K562 (cell line): ENCODE measurements around the gene ZNF296. TPM values are rescaled to one million over a fixed set of nuclear protein-coding genes. Genes with fewer than 3 reads are reported as not detected.

ENCODE experiments used
- ATAC-seq: fragments of 200-7000 bp; cut with Tn5 transposase; 3 replicates; pipeline ENCODE4 v1.9.1; 2020; ENCODE audit warnings: moderate library complexity
- BruUV-seq: library from RNA; stranded (reverse); fragments of 400-500 nt; replicated peaks from 2 replicates; lab custom pipeline; 2021; lab: Mats Ljungman, UMichigan
- CTCF ChIA-PET: fragments of 300-600 bp; formaldehyde crosslinking; extraction: SDS; loops from one replicate; lab custom pipeline; 2021; ENCODE audit warnings: low intra/inter-chr PET ratio; lab: Yijun Ruan, JAX
- POLR2A ChIA-PET: fragments of 300-600, 350-650 bp; sonication (Branson Sonifier 250); formaldehyde crosslinking; extraction: SDS; loops from one replicate; lab custom pipeline; 2021; ENCODE audit warnings: antibody characterized with exemption, inconsistent platforms; lab: Yijun Ruan, JAX
- DNase-seq, 4 experiments: peaks; one replicate each; pipeline versions ENCODE4 v3.0.0 to v3.0.0-alpha.2; 2011 to 2018; ENCODE audit warnings: low spot score in 3 of 4, mixed read lengths in 3 of 4; ENCODE audit errors: extremely low read depth in 1 of 4
- FAIRE-seq: peaks from 2 replicates; lab custom pipeline; 2011; peaks lifted over from hg19 to GRCh38; lab: Jason Lieb, UNC
- H2AFZ ChIP-seq: 2 replicates; pipeline ENCODE4 v1.6.0; 2011; ENCODE audit warnings: low read depth, low read length, control low read depth, inconsistent platforms
- H3K27ac ChIP-seq: fragments of 200-600 bp; 3 replicates; pipeline ENCODE4 v1.8.0; 2011; ENCODE audit warnings: low read depth, mild to moderate bottlenecking, control low read depth, inconsistent platforms, low read length, moderate library complexity, mixed read lengths; ENCODE audit errors: extremely low read depth
- H3K27me3 ChIP-seq, 2 experiments: fragments of 300-600 bp in 1 of 2; 2 replicates in 1 of 2; 3 replicates in 1 of 2; pipeline versions ENCODE4 v1.6.0 to v1.8.0; 2011; ENCODE audit warnings: inconsistent platforms in 2 of 2, low read length in 2 of 2, mild to moderate bottlenecking in 1 of 2, mixed read lengths in 1 of 2, moderate library complexity in 1 of 2; ENCODE audit not compliant: control insufficient read depth in 2 of 2, insufficient read depth in 2 of 2
- H3K36me3 ChIP-seq: fragments of 300-600 bp; 3 replicates; pipeline ENCODE4 v1.8.0; 2011; ENCODE audit warnings: mild to moderate bottlenecking, low read length, inconsistent platforms; ENCODE audit not compliant: control insufficient read depth, insufficient read depth
- H3K4me1 ChIP-seq, 2 experiments: fragments of 200-600 bp in 1 of 2; replicated peaks in 1 of 2; 2 replicates in 1 of 2; 3 replicates in 1 of 2; pipeline versions ENCODE4 v1.5.1 to v1.8.0; 2011; ENCODE audit warnings: inconsistent platforms in 2 of 2, low read length in 2 of 2, mild to moderate bottlenecking in 1 of 2, mixed read lengths in 1 of 2, moderate library complexity in 1 of 2; ENCODE audit not compliant: control insufficient read depth in 2 of 2, insufficient read depth in 2 of 2
- H3K4me2 ChIP-seq: 2 replicates; pipeline ENCODE4 v1.6.1; 2011; ENCODE audit warnings: low read length, control low read depth, inconsistent platforms, mixed read lengths; ENCODE audit not compliant: insufficient read depth
- H3K4me3 ChIP-seq: fragments of 200-600 bp; sonication (generic), shearing (Covaris generic); 2 replicates; pipeline ENCODE4 v1.5.1; 2016; ENCODE audit warnings: control low read depth, inconsistent platforms
- H3K79me2 ChIP-seq: fragments of 200-600 bp; 3 replicates; pipeline ENCODE4 v1.8.0; 2011; ENCODE audit warnings: low read length, inconsistent platforms; ENCODE audit not compliant: control insufficient read depth, insufficient read depth
- H3K9ac ChIP-seq, 2 experiments: 2 replicates each; pipeline versions ENCODE4 v1.6.0 to v1.6.1; 2011; ENCODE audit warnings: low read depth in 2 of 2, low read length in 2 of 2, control low read depth in 1 of 2, inconsistent platforms in 1 of 2, mild to moderate bottlenecking in 1 of 2, mixed read lengths in 1 of 2; ENCODE audit not compliant: insufficient read depth in 1 of 2
- H3K9me1 ChIP-seq: one replicate; pipeline ENCODE4 v1.6.0; 2011; ENCODE audit warnings: inconsistent platforms, mild to moderate bottlenecking, low read length, moderate library complexity; ENCODE audit not compliant: control insufficient read depth, insufficient read depth
- H3K9me3 ChIP-seq: replicated peaks from 2 replicates; pipeline ENCODE4 v1.5.1; 2011; ENCODE audit warnings: low read depth, low read length, inconsistent platforms; ENCODE audit not compliant: control insufficient read depth, insufficient read depth
- H4K20me1 ChIP-seq: replicated peaks from 2 replicates; pipeline ENCODE4 v1.6.1; 2011; ENCODE audit warnings: low read length, inconsistent platforms, mixed read lengths; ENCODE audit not compliant: control insufficient read depth, insufficient read depth
- CBX1 ChIP-seq: sonication (generic); IDR thresholded peaks from 2 replicates; pipeline ENCODE4 v1.6.1; 2016; ENCODE audit warnings: antibody characterized with exemption, low read depth, mild to moderate bottlenecking
- EGR1 ChIP-seq: fragments of 450-650 bp; conservative IDR thresholded peaks from 2 replicates; pipeline ENCODE4 v1.6.1; 2017; ENCODE audit warnings: mild to moderate bottlenecking
- HDAC2 ChIP-seq: fragments of 450-650 bp; IDR thresholded peaks from 2 replicates; pipeline ENCODE4 v1.6.1; 2016; ENCODE audit warnings: mild to moderate bottlenecking
- HLTF ChIP-seq: fragments of 450-650 bp; IDR thresholded peaks from 2 replicates; pipeline ENCODE4 v1.6.1; 2016
- PTBP1 ChIP-seq: fragments of 200-400 bp; formaldehyde crosslinking; IDR thresholded peaks from 2 replicates; pipeline ENCODE4 v1.6.1; 2017; ENCODE audit warnings: low read depth, low read length
- RAD51 ChIP-seq: fragments of 450-650 bp; IDR thresholded peaks from 2 replicates; pipeline ENCODE4 v1.7.1; 2016; ENCODE audit warnings: low read depth, mild to moderate bottlenecking, borderline replicate concordance
- RCOR1 ChIP-seq, 2 experiments: IDR thresholded peaks; 2 replicates each; pipeline ENCODE4 v1.6.1; 2012; ENCODE audit warnings: low read depth in 2 of 2, low read length in 2 of 2, borderline replicate concordance in 1 of 2, improper control_type of control experiment in 1 of 2
- SMARCA5 ChIP-seq: fragments of 450-650 bp; IDR thresholded peaks from 2 replicates; pipeline ENCODE4 v1.6.1; 2016
- TFE3 ChIP-seq: fragments of 450-650 bp; formaldehyde crosslinking; IDR thresholded peaks from 2 replicates; pipeline ENCODE4 v1.4.0; 2020; ENCODE audit warnings: mild to moderate bottlenecking, mixed read lengths
- XRCC5 ChIP-seq: fragments of 200-400 bp; formaldehyde crosslinking; IDR thresholded peaks from 2 replicates; pipeline ENCODE4 v1.6.1; 2017; ENCODE audit warnings: low read depth, mild to moderate bottlenecking, low read length
- ZBTB33 ChIP-seq: sonication (generic); formaldehyde crosslinking; IDR thresholded peaks from 2 replicates; pipeline ENCODE4 v1.8.1; 2023; ENCODE audit warnings: mild to moderate bottlenecking, missing genetic modification reagents
- ZFX ChIP-seq: sonication (generic); formaldehyde crosslinking; IDR thresholded peaks from 2 replicates; pipeline ENCODE4 v1.8.0; 2022; ENCODE audit warnings: mild to moderate bottlenecking, missing genetic modification reagents, moderate library complexity
- WGBS: fragments of 100-300 bp; shearing (Covaris generic); methylation state at CpG from one replicate; pipeline ENCODE4 v1.1.6; 2016; ENCODE audit warnings: low coverage, mixed read lengths; ENCODE audit not compliant: insufficient coverage; ENCODE audit errors: missing lambda C conversion rate; 5-methylcytosine and 5-hydroxymethylcytosine counted together
- in situ Hi-C: fragments of 300-500 bp; cut with MboI; formaldehyde crosslinking; loops from 4 replicates; pipeline ENCODE4 v1.15.0; 2018; ENCODE audit warnings: inconsistent platforms, mixed read lengths
- intact Hi-C: fragments of 100-400 bp; cut with micrococcal nuclease; formaldehyde crosslinking; loops from 2 replicates; pipeline ENCODE4 v1.14.2; 2022
- polyA plus RNA-seq, 8 experiments: library from polyadenylated mRNA; depleted of rRNA in 4 of 8; stranded (reverse) in 5 of 8; unstranded in 3 of 8; fragments of >200 nt; fragmentation: Nextera tagmentation in 2 of 8; fragmentation: Illumina TruSeq in 1 of 8; extraction: Ambion mirVana in 2 of 8; extraction: Trizol in 1 of 8; gene quantifications; 2 replicates each; pipeline versions ENCODE4 v1.2.1 to v1.2.3, GENCODE V29; 2011 to 2014; ENCODE audit warnings: inconsistent platforms in 1 of 8, missing spikeins in 1 of 8
- total RNA-seq, 7 experiments: library from RNA; depleted of rRNA in 6 of 7; stranded (reverse); fragments of >200 nt in 6 of 7; fragmentation: Illumina TruSeq in 2 of 7; extraction: Trizol in 2 of 7; gene quantifications; 2 replicates each; pipeline versions ENCODE4 v1.2.1 to v1.2.3, GENCODE V29; 2011 to 2021; ENCODE audit warnings: low replicate concordance in 1 of 7

Gene ZNF296
- total and polyA plus RNA-seq, 9 of the 15 experiments (the other 6 are each of a cell fraction or from before 2014, with no cell fraction given), result 0.03 to 8.8 (median 0.47) TPM; not detected in 1

GRCh38 chr19:45035755-45036154, 40.5 kb downstream of the ZNF296 start (continued):
- peak; percentile 78 for TF ChIP-seq TFE3
- peak; percentile 98 for TF ChIP-seq HLTF
- TF ChIP-seq HDAC2, result peak; percentile 41; the same call in 1 of the 2 replicates
- peak; percentile 96 for TF ChIP-seq PTBP1
- 0 out of 2 replicates have a peak, but pooled peaks have one; percentile 17 for TF ChIP-seq RAD51
- TF ChIP-seq RCOR1 (IDR thresholded peaks at IDR 0.05; ENCODE audit: borderline replicate concordance in 1 of 2, low read depth in 2 of 2, low read length in 2 of 2), result peak; percentile 45 to 85; a peak in 3 of 4 replicates
- peak; percentile 96 for TF ChIP-seq SMARCA5
- TF ChIP-seq EGR1, result peak; percentile 59
- peak; percentile 64; the same call in 1 of the 2 replicates for TF ChIP-seq CBX1
- no peak for TF ChIP-seq ZFX (CRISPR knock-in tag)

- peak overlapping the region; percentile 43; the same call in 1 of the 2 replicates for H2AFZ ChIP-seq
- peaks cover 0 to 17% of the 10 kb centered on the region in 2 experiments; a peak in 3 of 5 replicates for H3K4me1 ChIP-seq
- in situ Hi-C loops (no loop called here), intact Hi-C loops (no loop called here)
- POLR2A ChIA-PET, result interaction anchor here (1.3 kb wide), 1 partner anchor 12 kb away, joined by 4 read pairs; no protein-coding TSS in a partner anchor
- no peaks in the 10 kb centered on the region for H3K36me3 ChIP-seq
- H3K4me3 ChIP-seq, result no peak overlapping the region
- FAIRE-seq (no peak), DNase-seq (no peak), ATAC-seq (no peak; the same call in 2 of the 3 replicates)
- no peaks in the 10 kb centered on the region for H3K9me1 ChIP-seq
- peaks cover 7% of the 10 kb centered on the region for H3K9me3 ChIP-seq
- H3K9ac ChIP-seq, result peak overlapping the region in 1 of 2 experiments; percentile 84; a peak in 2 of 4 replicates
- BruUV-seq, result no TSS peak
- TF ChIP-seq ZBTB33 (CRISPR knock-in tag) (peak; percentile 47; the same call in 1 of the 2 replicates), XRCC5 (no peak)
- no peak overlapping the region for H3K27ac ChIP-seq
- no peaks in the 10 kb centered on the region for H3K27me3 ChIP-seq
- H3K4me2 ChIP-seq, result no peak overlapping the region
- no peaks in the 10 kb centered on the region for H3K79me2 ChIP-seq
- WGBS, result 28% methylated on average over 8 of the region's 18 CpGs
- no peaks in the 10 kb centered on the region for H4K20me1 ChIP-seq
- CTCF ChIA-PET, result no interaction called here
Observed at GRCh38 chr19:45032421-45032820, 43.9 kb downstream of the ZNF296 start.
